Activated CD4-positive, alpha-beta T cell treated with anti-CD3 and anti-CD28 coated beads, Interleukin-2, amount 50 U/mL, for 16 hours (primary cell): Measurements from ENCODE around the gene SHANK1.
A peak's percentile ranks its signal among the peaks of the same experiment; 100 is the strongest.

Experiments
- DNase-seq: peaks from one replicate; pipeline ENCODE4 v3.0.0-alpha.2; 2020

Gene SHANK1

GRCh38 chr19:50678323-50678722, 41.3 kb downstream of the SHANK1 start:
- DNase-seq, result no peak

- DNase-seq, result no peak
Measured at GRCh38 chr19:50677636-50678035, 42.0 kb downstream of the SHANK1 start.

GRCh38 chr19:50676625-50677197, 42.9 kb downstream of the SHANK1 start:
- DNase-seq, result no peak

DNA sequence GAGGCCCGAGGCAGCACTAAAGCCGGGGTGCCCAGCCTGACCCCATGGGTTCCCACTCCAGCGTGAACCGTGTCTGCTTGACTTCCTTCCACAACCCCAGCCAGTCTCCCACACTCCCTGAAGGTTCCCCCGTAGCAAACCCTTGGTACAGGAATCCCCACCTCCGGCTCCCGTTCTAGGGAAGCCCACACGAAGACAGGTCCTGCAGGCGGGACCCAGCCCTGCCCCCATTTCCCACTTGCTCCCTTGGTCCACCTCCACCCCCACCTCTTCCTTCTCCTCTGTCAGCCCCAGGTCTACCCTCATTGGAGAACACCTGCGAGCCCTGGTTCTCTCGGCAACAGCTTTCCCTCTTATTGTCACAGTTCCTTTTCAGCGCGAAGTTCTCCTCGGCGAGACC, 46.5 kb downstream of the SHANK1 start:
- DNase-seq, result no peak

DNA sequence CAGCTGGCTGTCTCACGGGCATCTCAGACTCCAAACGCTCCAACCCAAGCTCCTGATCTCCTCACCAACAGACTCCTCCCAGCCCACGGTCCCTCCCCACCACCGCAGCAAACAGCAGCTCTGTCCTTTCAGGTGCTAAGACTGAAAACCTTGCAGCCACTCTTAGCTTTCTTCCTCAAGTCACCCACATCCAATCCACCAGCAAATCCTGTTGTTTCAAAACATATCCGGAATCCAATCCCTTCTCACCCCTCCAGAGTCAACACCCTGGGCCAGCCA, 49.6 kb downstream of the SHANK1 start:
- DNase-seq, result no peak

DNA sequence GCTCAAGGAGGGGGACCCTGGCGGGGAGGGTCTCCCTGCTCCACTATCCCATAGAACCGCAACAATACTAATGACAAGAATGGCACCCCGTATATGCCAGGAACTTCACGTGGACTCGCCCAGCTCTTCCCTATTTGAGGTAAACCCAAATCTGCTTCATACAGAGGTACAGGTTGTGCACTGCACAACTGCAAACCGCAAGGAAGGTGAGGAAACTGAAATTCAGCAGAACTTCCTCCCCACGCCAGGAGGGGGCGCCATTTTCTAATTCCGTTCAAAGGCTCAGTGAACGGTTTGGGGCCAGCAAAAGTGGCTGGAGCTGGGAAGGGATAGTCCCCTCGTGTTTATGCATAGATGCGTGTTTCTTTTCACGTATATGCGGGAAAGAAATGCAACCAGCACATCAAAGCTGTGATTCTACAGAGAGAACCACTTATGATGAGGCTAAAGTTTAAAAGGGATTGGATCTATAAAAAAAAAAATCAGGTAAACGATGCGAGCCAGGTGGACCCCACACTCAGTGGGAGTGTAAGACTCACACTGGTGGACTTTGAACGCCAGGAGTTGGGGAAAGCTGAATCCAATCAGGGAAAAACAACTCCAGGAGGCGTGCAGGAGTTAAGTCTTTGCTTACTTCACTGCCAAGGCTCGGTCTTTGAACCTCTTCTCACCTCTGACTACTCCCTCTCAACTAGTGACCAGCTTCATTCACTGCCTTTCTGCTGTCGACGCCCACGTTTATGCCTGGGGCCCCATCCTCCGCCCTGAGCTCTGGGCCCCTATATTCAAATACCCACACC, 50.1 kb downstream of the SHANK1 start:
- peak; percentile 35 for DNase-seq

DNA sequence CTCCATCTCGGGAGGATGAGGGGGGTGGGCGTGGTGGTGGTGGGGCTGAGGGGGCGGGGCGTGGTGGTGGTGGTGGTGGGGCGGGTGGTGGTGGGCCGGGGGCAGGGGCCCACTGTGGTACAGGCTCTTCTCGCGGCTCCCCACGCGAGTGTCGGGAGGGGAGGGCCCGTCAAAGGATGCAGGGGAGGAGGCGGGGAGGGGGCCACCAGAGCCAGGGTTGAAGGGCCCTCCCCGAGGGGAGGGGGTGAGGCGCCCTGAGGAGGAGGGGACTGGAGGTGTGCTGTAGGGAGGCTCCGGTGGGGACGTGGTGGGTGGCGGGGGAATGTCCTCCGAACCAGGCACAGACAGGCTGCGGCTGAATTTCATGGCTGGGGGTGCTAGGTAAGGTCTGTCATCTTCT, 50.7 kb downstream of the SHANK1 start:
- no peak for DNase-seq

DNA sequence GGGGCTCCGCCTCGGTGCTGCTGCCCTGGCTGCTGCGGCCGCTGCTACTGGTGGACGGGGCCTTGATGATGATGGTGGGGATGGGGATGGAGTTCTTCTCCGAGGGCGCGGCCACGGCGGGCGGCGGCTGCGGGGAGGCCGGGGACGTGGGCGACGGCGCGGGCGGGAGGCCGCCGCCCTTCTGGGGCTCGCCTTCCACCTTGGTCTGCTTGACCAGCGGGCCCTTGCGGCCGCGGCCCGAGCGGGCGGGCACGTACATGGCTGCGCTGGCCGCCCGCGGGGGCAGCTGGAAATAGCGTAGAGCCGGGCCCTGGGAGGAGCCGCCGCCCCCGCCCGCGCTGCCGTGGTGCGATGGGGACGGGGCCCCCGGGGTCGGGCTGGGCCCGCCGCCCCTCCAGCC, 51.2 kb downstream of the SHANK1 start:
- no peak for DNase-seq

GRCh38 chr19:50667759-50668231, 51.8 kb downstream of the SHANK1 start:
- DNase-seq, result no peak

GRCh38 chr19:50667177-50667758, 52.3 kb downstream of the SHANK1 start:
- DNase-seq, result no peak

DNA sequence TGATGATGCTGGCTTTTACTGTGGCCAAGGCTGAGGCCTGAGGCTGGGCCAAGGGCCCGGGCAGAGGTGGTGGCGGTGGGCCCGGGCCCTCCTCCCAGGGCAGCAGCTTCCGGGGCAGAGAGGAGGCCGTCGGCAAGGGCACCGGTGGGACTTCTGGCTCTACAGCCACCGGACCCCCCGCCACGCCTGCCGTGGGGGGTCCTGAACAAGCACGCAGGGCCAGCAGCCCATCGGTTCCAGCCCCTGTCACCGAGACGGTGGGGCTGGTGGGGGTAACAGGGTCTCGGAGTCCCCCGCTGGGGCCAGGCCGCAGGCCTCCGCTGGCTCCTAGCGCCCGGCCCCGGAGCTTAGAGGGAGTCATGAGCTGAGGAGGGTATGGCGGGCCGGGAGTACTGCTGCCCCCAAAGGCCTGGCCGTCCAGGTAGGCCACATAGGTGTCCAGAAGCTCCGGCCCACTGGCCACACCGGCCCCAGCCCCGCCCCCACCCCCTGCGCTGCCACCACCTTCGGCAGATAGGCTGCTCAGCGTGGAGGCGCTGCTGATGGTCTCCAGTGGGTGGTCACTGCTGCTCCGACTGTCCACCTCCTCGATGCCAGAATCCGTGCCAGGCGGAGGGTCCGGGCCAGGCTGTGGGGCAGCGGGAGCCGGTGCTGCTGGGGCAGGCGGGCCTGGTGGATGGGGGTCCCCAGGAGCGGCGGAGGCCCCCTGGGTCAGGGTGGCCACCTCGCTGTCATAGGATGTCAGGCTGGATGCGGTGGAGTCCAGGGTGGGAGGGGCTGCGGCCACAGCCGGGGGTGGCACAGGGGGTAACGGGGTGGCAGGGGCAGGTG, 53.0 kb downstream of the SHANK1 start:
- DNase-seq, result no peak

DNA sequence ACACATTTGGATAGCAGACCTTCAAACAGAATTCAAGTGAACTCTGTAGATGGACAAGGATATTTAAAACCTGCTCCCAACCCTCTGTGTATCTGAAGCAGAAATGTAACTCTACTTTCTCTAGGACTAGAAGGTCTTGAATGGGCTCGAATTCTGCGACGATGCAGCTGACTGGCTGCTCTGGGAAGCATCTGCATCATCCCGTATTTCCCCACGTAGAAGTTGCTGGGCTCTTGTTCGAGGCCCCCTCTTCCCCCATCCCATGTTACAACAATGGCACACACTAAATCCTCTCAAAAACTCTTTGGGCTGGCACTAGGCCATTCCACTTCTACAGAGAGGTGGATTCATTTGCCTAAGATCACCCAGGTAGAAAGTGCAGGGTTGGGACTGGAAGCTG, 55.4 kb downstream of the SHANK1 start:
- no peak for DNase-seq

GRCh38 chr19:50663482-50663790, 56.2 kb downstream of the SHANK1 start:
- DNase-seq, result no peak

GRCh38 chr19:50662651-50663481, 56.7 kb downstream of the SHANK1 start:
- no peak for DNase-seq

DNA sequence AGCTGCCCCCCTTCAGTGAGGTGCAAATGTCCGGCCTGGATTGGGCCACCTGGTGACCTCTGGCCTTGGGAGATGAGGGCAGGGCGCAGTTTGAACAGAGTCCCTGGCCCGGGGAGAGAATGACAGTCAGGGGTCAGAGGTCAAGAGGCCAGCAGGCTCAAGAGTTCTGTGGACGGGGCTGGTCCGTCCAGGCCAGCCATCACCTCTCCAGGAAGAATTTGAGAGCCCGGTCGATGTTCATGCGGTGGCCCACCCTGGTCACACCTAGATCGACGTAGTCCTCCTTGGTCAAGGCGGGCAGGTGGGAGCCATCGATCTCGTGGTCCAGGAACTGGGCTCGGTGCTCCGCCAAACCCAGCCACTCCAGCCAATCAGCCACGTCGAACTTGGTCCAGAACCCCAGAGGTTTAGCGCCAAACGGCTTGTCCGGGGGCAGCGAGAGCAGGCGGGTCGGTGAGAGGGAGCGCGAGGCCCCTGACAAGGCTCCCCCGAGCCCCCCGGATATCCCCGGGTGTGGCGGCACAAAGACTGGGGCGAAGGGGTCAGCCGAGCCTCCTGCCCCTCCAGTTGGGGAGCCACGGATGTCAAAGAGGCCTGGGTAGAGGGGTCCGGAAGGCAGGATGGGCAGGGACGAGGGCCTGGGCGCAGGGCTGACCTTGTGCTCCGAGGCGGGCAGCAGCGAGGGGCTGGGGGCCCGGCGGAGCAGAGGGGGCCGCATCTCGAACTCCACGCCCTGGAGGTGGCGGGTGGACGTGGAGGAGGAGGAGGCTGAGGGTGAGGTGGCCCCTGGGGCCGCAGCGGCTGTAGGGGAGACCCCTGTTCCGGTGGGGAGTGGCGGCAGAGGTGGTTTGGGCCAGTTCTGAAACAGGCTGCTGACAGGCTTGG, 57.6 kb downstream of the SHANK1 start:
- no peak for DNase-seq

DNA sequence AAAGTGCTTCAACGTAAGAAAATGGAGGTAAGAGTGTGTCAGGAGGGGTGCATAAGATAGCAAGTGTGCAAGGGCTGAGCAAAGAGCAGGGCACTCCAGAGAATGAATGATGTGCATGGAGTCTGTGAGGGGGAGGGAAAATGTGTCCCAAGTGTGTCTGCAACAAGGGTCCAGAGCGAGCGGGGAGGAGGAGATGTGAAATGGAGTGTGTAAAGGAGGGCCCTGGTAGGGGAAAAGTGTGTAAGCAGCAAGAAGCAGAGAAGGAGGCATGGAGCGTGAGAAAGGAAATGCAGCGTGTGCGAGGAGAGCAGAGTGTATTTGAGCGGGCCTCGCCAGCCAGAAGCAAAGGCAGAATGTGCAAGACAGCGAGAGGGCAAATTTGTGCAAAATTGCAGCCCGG, 58.6 kb downstream of the SHANK1 start:
- no peak for DNase-seq

- no peak for DNase-seq
Measured at GRCh38 chr19:50660088-50660366, 59.6 kb downstream of the SHANK1 start.

- no peak for DNase-seq
Measured at GRCh38 chr19:50659318-50660087, 60.1 kb downstream of the SHANK1 start.

- peak; percentile 76 for DNase-seq
Measured at GRCh38 chr19:50658441-50659317, 60.9 kb downstream of the SHANK1 start.
